Measurements from ENCODE around the gene SLC44A2.

The SLC44A2 gene

DNA sequence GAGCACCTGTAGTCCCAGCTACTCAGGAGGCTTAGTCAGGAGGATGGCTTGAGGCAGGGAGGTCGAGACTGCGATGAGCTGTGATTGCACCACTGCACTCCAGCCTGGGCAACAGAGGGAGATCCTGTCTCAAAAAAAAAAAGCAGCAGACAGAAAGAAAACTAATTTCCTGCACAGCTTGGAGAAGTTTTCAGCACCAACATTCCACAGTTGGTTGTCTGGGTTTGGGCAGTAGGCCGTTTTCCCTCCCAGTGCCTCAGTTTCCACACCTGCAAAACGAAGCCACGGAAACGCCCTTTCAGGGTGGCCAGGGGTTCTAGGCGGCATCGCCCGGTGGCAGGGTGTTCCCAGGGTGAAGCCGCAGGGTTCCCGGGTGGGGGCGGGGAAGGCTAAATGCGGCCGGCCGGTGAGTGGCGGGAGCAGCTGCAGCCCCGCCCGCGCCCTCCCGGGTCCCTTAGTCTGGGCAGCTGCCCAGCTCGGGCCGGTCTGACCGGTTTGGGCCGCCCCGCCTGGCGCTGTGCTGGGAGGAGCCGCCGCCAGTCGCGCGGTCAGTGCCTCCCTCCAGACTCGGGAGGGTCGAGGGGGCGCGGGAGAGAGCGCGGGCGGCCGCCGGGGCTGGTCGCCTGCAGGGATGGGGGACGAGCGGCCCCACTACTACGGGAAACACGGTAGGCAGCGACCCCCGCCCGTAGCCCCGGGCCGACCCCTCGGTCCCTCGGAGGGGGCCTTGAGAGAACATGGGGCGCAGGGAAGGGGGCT is at the start of gene SLC44A2:
SLC44A2 (plus strand) TSS at position 551 of the 759 bp plus-strand sequence; CDS start at position 632, 81 bp downstream.
- no peak for DNase-seq (ENCODE audit: low read depth)

GRCh38 chr19:10577951-10578350 is 47.4 kb upstream of the SLC44A2 start:
- no peak for DNase-seq (ENCODE audit: low read depth)

GRCh38 chr19:10580979-10581631 is 44.2 kb upstream of the SLC44A2 start:
- peak; percentile 77 for DNase-seq (ENCODE audit: low read depth)

DNA sequence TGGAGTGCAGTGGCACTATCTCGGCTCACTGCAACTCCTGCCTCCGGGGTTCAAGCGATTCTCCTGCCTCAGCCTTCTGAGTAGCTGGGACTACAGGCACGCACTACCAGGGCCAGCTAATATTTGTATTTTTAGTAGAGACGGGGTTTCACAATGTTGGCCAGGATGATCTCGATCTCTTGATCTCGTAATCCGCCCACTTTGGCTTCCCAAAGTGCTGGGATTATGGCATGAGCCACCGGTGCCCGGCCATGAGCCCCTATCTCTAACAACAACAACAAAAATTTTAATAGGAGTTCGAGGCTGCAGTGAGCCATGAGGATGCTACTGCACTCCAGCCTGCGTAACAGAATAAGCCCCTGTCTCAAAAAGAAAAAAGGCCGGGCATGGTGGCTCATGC is 43.3 kb upstream of the SLC44A2 start:
- no peak for DNase-seq (ENCODE audit: low read depth)

DNA sequence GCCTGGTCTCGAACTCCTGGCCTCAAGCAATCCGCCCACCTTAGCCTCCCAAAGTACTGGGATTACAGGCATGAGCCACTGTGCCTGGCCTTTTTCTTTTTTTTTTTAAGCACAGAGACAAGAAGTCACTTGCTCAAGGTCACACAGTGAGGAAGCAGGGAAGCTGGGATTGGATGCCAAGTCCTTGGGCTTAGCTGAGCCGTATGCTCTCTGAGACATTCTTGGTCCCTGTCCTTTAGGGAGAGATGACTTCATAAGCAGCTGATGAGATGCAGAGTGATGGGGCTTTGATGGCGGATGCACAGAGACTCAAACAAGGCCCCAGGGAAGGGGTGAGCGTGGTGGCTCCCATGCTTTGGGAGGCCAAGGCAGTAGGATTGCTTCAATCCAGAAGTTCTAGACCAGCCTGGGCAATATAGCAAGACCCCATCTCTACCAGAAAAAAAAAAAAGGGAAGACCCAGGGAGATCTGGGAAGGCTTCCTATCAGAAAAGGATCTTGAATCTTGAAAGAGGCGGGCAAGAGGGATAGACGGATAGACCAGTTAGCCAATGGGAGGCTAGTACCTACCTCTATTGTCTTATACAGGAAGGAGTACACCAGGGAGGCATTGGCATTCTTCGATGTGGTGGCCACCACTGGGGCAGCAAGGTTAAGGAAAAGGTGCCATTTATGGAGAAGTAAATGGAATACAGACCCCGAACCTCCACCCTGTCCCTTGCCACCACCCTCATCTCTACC is 42.1 kb upstream of the SLC44A2 start:
- no peak for DNase-seq (ENCODE audit: low read depth)

GRCh38 chr19:10586396-10586795 is 39.0 kb upstream of the SLC44A2 start:
- DNase-seq (ENCODE audit: low read depth) = no peak

- DNase-seq (ENCODE audit: low read depth) = no peak
Measured at GRCh38 chr19:10587022-10587838, 38.1 kb upstream of the SLC44A2 start, which contains the start of gene AP1M2. Gene AP1M2, minus strand, starts transcription at chr19:10587312. Its CDS starts 81 bp downstream, at chr19:10587231.

DNA sequence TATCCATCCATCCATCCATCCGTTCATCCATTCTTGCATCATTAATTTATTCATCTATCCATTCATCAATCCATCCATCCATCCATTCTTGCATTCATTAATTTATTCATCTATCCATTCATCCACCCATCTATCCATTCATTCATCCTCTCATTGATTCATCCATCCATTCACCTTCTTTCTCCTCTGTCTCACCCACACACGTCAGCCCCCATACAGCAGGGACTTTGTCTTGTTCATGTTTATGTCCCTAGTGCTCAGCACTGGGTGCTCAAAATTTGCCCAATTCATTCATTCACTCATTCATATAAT is 37.6 kb upstream of the SLC44A2 start:
- no peak for DNase-seq (ENCODE audit: low read depth)

DNA sequence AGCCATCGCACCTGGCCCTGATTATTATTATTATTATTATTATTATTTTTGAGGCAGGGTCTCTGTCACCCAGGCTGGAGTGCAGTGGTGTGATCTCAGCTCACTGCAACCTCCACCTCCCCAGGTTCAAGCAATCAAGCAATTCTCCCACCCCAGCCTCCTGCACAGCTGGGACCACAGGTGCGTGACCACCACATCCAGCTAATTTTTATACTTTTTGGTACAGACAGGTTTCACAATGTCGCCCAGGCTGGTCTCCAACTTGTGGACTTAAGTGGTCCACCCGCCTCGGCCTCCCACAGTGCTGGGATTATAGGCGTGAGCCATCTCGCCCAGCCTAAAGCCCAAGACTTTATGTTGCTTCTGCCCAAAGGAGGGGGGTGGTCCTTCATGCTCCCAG is 32.2 kb upstream of the SLC44A2 start:
- no peak for DNase-seq (ENCODE audit: low read depth)

DNA sequence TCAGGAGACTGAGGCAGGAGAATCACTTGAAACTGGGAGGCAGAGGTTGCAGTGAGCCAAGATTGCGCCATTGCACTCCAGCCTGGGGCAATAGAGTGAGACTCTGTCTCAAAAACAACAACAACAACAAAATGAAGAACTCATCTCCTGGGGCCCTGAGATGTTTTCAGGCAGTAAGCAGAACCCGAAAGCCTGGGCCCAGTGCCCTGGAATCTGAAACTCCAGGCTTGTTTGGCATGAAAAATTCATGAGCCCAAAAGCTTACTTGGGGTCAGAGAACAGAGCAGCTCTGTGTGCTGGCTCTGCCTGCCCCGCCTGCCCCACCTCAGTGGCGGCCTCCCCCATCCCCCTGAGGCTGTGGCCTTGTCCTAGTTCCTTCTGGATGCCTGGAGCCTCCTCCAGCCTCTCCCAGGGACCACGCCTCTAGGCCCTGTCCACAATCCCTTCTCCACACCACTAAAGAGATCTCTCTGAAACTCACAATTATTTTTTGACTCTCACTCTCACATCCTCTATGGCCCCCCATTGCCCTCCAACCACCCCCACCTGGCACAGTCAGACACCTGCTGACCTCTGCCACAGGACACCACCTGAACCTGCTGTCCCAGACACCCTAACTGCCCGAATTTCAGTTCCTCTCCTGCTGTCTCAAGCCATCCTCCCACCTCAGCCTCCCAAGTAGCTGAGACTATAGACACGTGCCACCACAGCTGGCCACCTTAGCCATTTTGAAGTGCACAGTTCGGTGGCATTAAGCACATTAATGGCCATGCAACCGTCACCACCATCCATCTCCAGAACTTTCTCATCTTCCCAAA is 31.3 kb upstream of the SLC44A2 start:
- no peak for DNase-seq (ENCODE audit: low read depth)

GRCh38 chr19:10600149-10600548 is 25.2 kb upstream of the SLC44A2 start:
- DNase-seq (ENCODE audit: low read depth) = no peak

GRCh38 chr19:10601999-10602329 is 23.4 kb upstream of the SLC44A2 start:
- DNase-seq (ENCODE audit: low read depth) = no peak

DNA sequence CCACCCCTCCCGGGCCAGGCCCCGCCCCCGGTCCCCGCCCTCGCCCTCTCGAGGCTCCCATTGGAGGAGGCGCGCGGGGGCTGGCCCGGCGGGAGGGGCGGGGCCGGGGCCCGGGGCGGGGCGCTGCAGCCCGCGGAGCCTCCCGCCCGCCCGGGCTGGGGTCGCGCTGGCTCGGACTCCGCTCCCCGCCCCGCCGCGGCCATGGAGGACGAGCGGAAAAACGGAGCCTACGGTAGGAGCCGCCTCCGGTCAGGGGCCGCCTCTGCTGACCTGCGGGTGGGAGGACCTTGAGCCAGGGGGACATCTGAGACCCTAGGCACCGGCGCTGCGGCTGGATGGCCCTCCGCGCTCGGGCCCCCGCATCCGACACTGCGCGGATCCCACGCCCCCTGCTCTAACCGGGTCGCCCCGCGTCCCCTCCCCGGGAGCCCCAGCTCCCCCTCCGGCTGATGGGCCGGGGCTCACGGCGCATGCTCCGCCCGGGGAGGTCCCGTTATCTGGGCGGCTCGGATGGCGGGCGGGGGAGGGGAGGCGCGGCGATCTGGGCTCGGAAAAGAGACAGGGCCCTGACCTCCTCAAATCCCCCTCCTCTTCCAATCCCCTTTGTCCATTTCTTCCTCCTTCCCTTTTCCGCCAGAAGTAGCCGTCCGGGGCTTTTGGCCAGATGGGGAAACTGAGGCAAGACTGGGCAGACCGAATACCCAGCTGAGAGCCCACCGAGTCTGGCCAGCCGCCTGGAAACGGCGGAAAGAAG is 22.8 kb upstream of the SLC44A2 start:
- DNase-seq (ENCODE audit: low read depth) = peak; percentile 85

- DNase-seq (ENCODE audit: low read depth) = peak; percentile 57
Measured at GRCh38 chr19:10603084-10603872, 22.1 kb upstream of the SLC44A2 start.

- DNase-seq (ENCODE audit: low read depth) = no peak
Measured at GRCh38 chr19:10603873-10604459, 21.4 kb upstream of the SLC44A2 start.

- no peak for DNase-seq (ENCODE audit: low read depth)
Measured at GRCh38 chr19:10604460-10604980, 20.8 kb upstream of the SLC44A2 start.

DNA sequence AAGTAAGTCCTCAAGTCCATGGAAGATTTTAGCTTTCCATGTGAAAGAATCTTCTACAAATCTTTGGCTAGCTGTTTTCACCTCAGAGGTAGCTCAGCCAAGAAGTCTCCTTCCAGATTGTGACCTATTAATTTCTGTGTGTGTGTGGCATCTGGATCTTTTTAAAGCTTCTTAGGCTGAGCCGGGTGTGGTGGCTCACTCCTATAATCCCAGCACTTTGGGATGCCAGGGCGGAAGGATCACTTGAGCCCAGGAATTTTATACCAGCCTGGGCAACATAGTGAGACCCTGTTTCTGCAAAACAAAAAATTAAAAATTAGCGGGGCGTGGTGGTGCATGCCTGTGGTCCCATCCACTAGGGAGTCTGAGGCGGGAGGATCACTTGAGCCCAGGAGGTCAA is 13.4 kb upstream of the SLC44A2 start:
- no peak for DNase-seq (ENCODE audit: low read depth)

- DNase-seq (ENCODE audit: low read depth) = no peak
Measured at GRCh38 chr19:10612499-10613119, 12.7 kb upstream of the SLC44A2 start.
